Measurements from ENCODE around the gene RNU2-1. TPM values are rescaled to one million over a fixed set of nuclear protein-coding genes. Genes with fewer than 3 reads are reported as not detected.

The RNU2-1 gene

Small RNA genes within 50 kb of the gene (small RNA-seq; reads per million reads assigned to genes)
- gene RF00004 (not detected), gene RNU2-1 (not detected)

Data from skeletal muscle satellite cell (primary cell).